ENCODE data around the gene PEAK1. TPM values are rescaled to one million over a fixed set of nuclear protein-coding genes. Genes with fewer than 3 reads are reported as not detected.
"Not testable (repeated sequence)": the region's sequence is repeated elsewhere in the genome, so short reads cannot be mapped to it uniquely, and the experiment has no call there.

The PEAK1 gene
- total and polyA plus RNA-seq, 5 experiments from 2014 or later = 1.0 to 23.0 (median 2.8) TPM

- POLR2A ChIA-PET = interaction anchor here (0.7 to 0.8 kb wide), 2 partner anchors 22 to 69 kb away, joined by 3 to 4 read pairs; no protein-coding TSS in a partner anchor
- no peak overlapping the region for H3K27ac Mint-ChIP-seq
Measured at GRCh38 chr15:77183066-77183465, 236.8 kb downstream of the PEAK1 start.

GRCh38 chr15:77181305-77182074 lies 238.4 kb downstream of the PEAK1 start:
- peak; percentile 60 to 63 for ATAC-seq
- H3K4me3 Mint-ChIP-seq = peak overlapping the region; percentile 24 to 50 (median 32)
- DNase-seq = peak in 5 of 10 donors; percentile 5 to 37 (median 26)
- H3K4me1 Mint-ChIP-seq = peaks cover 30 to 81% (median 44%) of the 10 kb centered on the region in 4 donors
- H3K9me3 Mint-ChIP-seq = no peaks in the 10 kb centered on the region
- POLR2A ChIA-PET = interaction anchor here (1.4 kb wide), 1 partner anchor 21 kb away, joined by 5 read pairs; no protein-coding TSS in a partner anchor
- no peaks in the 10 kb centered on the region for H3K36me3 Mint-ChIP-seq
- no peaks in the 10 kb centered on the region for H3K27me3 Mint-ChIP-seq
- peak overlapping the region; percentile 22 to 93 (median 72) for H3K27ac Mint-ChIP-seq

More at GRCh38 chr15:77183066-77183465, 236.8 kb downstream of the PEAK1 start:
- Mint-ChIP-seq H3K27me3 (no peaks in the 10 kb centered on the region), H3K36me3 (no peaks in the 10 kb centered on the region), H3K9me3 (no peaks in the 10 kb centered on the region), H3K4me3 (no peak overlapping the region), H3K4me1 (peaks cover 33 to 89% (median 58%) of the 10 kb centered on the region in 4 donors)
- DNase-seq = no peak
- ATAC-seq = no peak

- H3K27me3 Mint-ChIP-seq = no peaks in the 10 kb centered on the region
- ATAC-seq = no peak
- POLR2A ChIA-PET = interaction anchor here (1.4 kb wide), 1 partner anchor 20 kb away, joined by 5 read pairs; no protein-coding TSS in a partner anchor
- no peaks in the 10 kb centered on the region for H3K9me3 Mint-ChIP-seq
- peak overlapping the region in 2 of 10 donors; percentile 33 to 47 for H3K4me3 Mint-ChIP-seq
- peaks cover 30 to 74% (median 44%) of the 10 kb centered on the region in 4 donors for H3K4me1 Mint-ChIP-seq
- no peaks in the 10 kb centered on the region for H3K36me3 Mint-ChIP-seq
- peak overlapping the region in 7 of 10 donors; percentile 22 to 94 (median 87) for H3K27ac Mint-ChIP-seq
- no peak for DNase-seq
Measured at GRCh38 chr15:77180757-77181156, 239.1 kb downstream of the PEAK1 start.

GRCh38 chr15:77180270-77180669 lies 239.6 kb downstream of the PEAK1 start:
- DNase-seq (no peak), ATAC-seq (no peak)
- no peaks in the 10 kb centered on the region for H3K36me3 Mint-ChIP-seq
- no peaks in the 10 kb centered on the region for H3K27me3 Mint-ChIP-seq
- H3K9me3 Mint-ChIP-seq = no peaks in the 10 kb centered on the region
- POLR2A ChIA-PET = no interaction called here
- peak overlapping the region in 9 of 10 donors; percentile 0 to 78 (median 49) for H3K4me3 Mint-ChIP-seq
- H3K4me1 Mint-ChIP-seq = peaks cover 27 to 69% (median 44%) of the 10 kb centered on the region in 4 donors
- peak overlapping the region in 9 of 10 donors; percentile 83 to 95 (median 93) for H3K27ac Mint-ChIP-seq

GRCh38 chr15:77179541-77179998 lies 240.3 kb downstream of the PEAK1 start:
- DNase-seq = peak in 4 of 10 donors; percentile 6 to 35 (median 30)
- ATAC-seq = peak; percentile 68 to 80
- Mint-ChIP-seq H3K27me3 (no peaks in the 10 kb centered on the region), H3K4me1 (peaks cover 23 to 63% (median 44%) of the 10 kb centered on the region in 4 donors), H3K27ac (peak overlapping the region; percentile 83 to 95 (median 92)), H3K9me3 (no peaks in the 10 kb centered on the region), H3K4me3 (peak overlapping the region; percentile 33 to 78 (median 57)), H3K36me3 (no peaks in the 10 kb centered on the region)
- POLR2A ChIA-PET = interaction anchor here (1.4 kb wide), 1 partner anchor 19 kb away, joined by 5 read pairs; no protein-coding TSS in a partner anchor

GRCh38 chr15:77178411-77178810 lies 241.5 kb downstream of the PEAK1 start:
- no peaks in the 10 kb centered on the region for H3K36me3 Mint-ChIP-seq
- peaks cover 23 to 60% (median 44%) of the 10 kb centered on the region in 4 donors for H3K4me1 Mint-ChIP-seq
- H3K4me3 Mint-ChIP-seq = no peak overlapping the region

GRCh38 chr15:77176148-77176547 lies 243.8 kb downstream of the PEAK1 start:
- POLR2A ChIA-PET, H3K27me3 Mint-ChIP-seq: not testable (repeated sequence)
- H3K27ac Mint-ChIP-seq = peak overlapping the region in 1 of 10 donors; percentile 63

More at GRCh38 chr15:77178411-77178810, 241.5 kb downstream of the PEAK1 start:
- no peak for DNase-seq
- Mint-ChIP-seq H3K9me3 (peaks cover 0 to under 1% (median 0%) of the 10 kb centered on the region in 9 donors), H3K27ac (peak overlapping the region in 9 of 10 donors; percentile 18 to 95 (median 89)), H3K27me3 (no peaks in the 10 kb centered on the region)
- ATAC-seq = no peak
- POLR2A ChIA-PET = no interaction called here

GRCh38 chr15:77173487-77173886 lies 246.4 kb downstream of the PEAK1 start:
- POLR2A ChIA-PET = no interaction called here
- H3K4me1 Mint-ChIP-seq = peaks cover 0 to 20% (median 4%) of the 10 kb centered on the region in 4 donors
- peaks cover 0 to 2% (median 0%) of the 10 kb centered on the region in 9 donors for H3K9me3 Mint-ChIP-seq
- DNase-seq (no peak), ATAC-seq (no peak)
- no peaks in the 10 kb centered on the region for H3K27me3 Mint-ChIP-seq
- H3K36me3 Mint-ChIP-seq = no peaks in the 10 kb centered on the region
- no peak overlapping the region for H3K4me3 Mint-ChIP-seq
- H3K27ac Mint-ChIP-seq = no peak overlapping the region

More at GRCh38 chr15:77176148-77176547, 243.8 kb downstream of the PEAK1 start:
- not testable (repeated sequence) for H3K36me3 Mint-ChIP-seq, DNase-seq, ATAC-seq, H3K4me3 Mint-ChIP-seq, H3K9me3 Mint-ChIP-seq
- H3K4me1 Mint-ChIP-seq = peaks cover 16 to 42% (median 31%) of the 10 kb centered on the region in 4 donors

GRCh38 chr15:77171221-77171967 lies 248.5 kb downstream of the PEAK1 start:
- Mint-ChIP-seq H3K4me1 (peaks cover 0 to 10% (median 0%) of the 10 kb centered on the region in 4 donors), H3K27me3 (no peaks in the 10 kb centered on the region), H3K4me3 (no peak overlapping the region), H3K36me3 (no peaks in the 10 kb centered on the region), H3K27ac (no peak overlapping the region), H3K9me3 (peaks cover 0 to 2% (median 0%) of the 10 kb centered on the region in 9 donors)
- DNase-seq (no peak), ATAC-seq (no peak)
- POLR2A ChIA-PET = no interaction called here

- POLR2A ChIA-PET = no interaction called here
- H3K9me3 Mint-ChIP-seq = peaks cover 0 to 2% (median 0%) of the 10 kb centered on the region in 9 donors
- no peak overlapping the region for H3K27ac Mint-ChIP-seq
- no peaks in the 10 kb centered on the region for H3K36me3 Mint-ChIP-seq
- ATAC-seq = no peak
- peaks cover 5 to 21% (median 9%) of the 10 kb centered on the region in 4 donors for H3K4me1 Mint-ChIP-seq
- H3K4me3 Mint-ChIP-seq = no peak overlapping the region
- DNase-seq = no peak
- H3K27me3 Mint-ChIP-seq = no peaks in the 10 kb centered on the region
Measured at GRCh38 chr15:77168616-77169015, 251.3 kb downstream of the PEAK1 start.

- DNase-seq (no peak), ATAC-seq (no peak)
- POLR2A ChIA-PET = interaction anchor here (1.3 kb wide), 1 partner anchor 12 kb away, joined by 3 read pairs; no protein-coding TSS in a partner anchor
- Mint-ChIP-seq H3K4me3 (no peak overlapping the region), H3K9me3 (no peaks in the 10 kb centered on the region), H3K27me3 (no peaks in the 10 kb centered on the region), H3K36me3 (no peaks in the 10 kb centered on the region), H3K4me1 (peaks cover 7 to 22% (median 14%) of the 10 kb centered on the region in 4 donors), H3K27ac (peak overlapping the region in 1 of 10 donors; percentile 56)
Measured at GRCh38 chr15:77168141-77168540, 251.8 kb downstream of the PEAK1 start.

- Mint-ChIP-seq H3K4me3 (no peak overlapping the region), H3K27me3 (no peaks in the 10 kb centered on the region), H3K27ac (no peak overlapping the region), H3K36me3 (no peaks in the 10 kb centered on the region), H3K9me3 (no peaks in the 10 kb centered on the region), H3K4me1 (peaks cover 7 to 30% (median 20%) of the 10 kb centered on the region in 4 donors)
- DNase-seq = no peak
- POLR2A ChIA-PET = interaction anchor here (1.3 kb wide), 1 partner anchor 11 kb away, joined by 3 read pairs; no protein-coding TSS in a partner anchor
- ATAC-seq = no peak
Measured at GRCh38 chr15:77167406-77167805, 252.5 kb downstream of the PEAK1 start.

Measured in naive thymus-derived CD8-positive, alpha-beta T cell (primary cell).